ENCODE results near the gene TNFSF12.

The TNFSF12 gene

GRCh38 chr17:7569571-7569970 is 20.7 kb downstream of the TNFSF12 start:
- H3K9me3 ChIP-seq (ENCODE audit: control insufficient read depth in 2 of 2, low read length in 2 of 2), result no peaks in the 10 kb centered on the region
- no peaks in the 10 kb centered on the region for H3K27me3 ChIP-seq (ENCODE audit: control insufficient read depth in 2 of 2, insufficient read depth in 2 of 2, low read length in 2 of 2)
- H3K4me3 ChIP-seq (ENCODE audit: low read length in 2 of 2), result no peak overlapping the region
- H3K27ac ChIP-seq (ENCODE audit: low read depth in 2 of 2, low read length in 2 of 2), result no peak overlapping the region
- H3K4me1 ChIP-seq (ENCODE audit: control insufficient read depth in 2 of 2, insufficient read depth in 2 of 2, low read length in 2 of 2), result peaks cover 12 to 16% of the 10 kb centered on the region in 2 donors
- H3K9ac ChIP-seq (ENCODE audit: low read depth in 1 of 2, low read length in 2 of 2), result no peak overlapping the region
- peaks cover 37 to 38% of the 10 kb centered on the region in 2 donors for H3K36me3 ChIP-seq (ENCODE audit: control insufficient read depth in 2 of 2, insufficient read depth in 2 of 2, low read length in 2 of 2)

GRCh38 chr17:7570351-7570750 is 21.5 kb downstream of the TNFSF12 start:
- no peaks in the 10 kb centered on the region for H3K9me3 ChIP-seq (ENCODE audit: control insufficient read depth in 2 of 2, low read length in 2 of 2)
- no peak overlapping the region for H3K9ac ChIP-seq (ENCODE audit: low read depth in 1 of 2, low read length in 2 of 2)
- H3K4me3 ChIP-seq (ENCODE audit: low read length in 2 of 2), result no peak overlapping the region
- H3K4me1 ChIP-seq (ENCODE audit: control insufficient read depth in 2 of 2, insufficient read depth in 2 of 2, low read length in 2 of 2), result peaks cover 19 to 24% of the 10 kb centered on the region in 2 donors
- H3K27ac ChIP-seq (ENCODE audit: low read depth in 2 of 2, low read length in 2 of 2), result no peak overlapping the region
- H3K36me3 ChIP-seq (ENCODE audit: control insufficient read depth in 2 of 2, insufficient read depth in 2 of 2, low read length in 2 of 2), result peaks cover 37 to 42% of the 10 kb centered on the region in 2 donors
- H3K27me3 ChIP-seq (ENCODE audit: control insufficient read depth in 2 of 2, insufficient read depth in 2 of 2, low read length in 2 of 2), result no peaks in the 10 kb centered on the region

- Histone ChIP-seq H3K9ac (ENCODE audit: low read depth in 1 of 2, low read length in 2 of 2) (peak overlapping the region; percentile 65 to 92), H3K4me3 (ENCODE audit: low read length in 2 of 2) (peak overlapping the region; percentile 76 to 92), H3K27me3 (ENCODE audit: control insufficient read depth in 2 of 2, insufficient read depth in 2 of 2, low read length in 2 of 2) (no peaks in the 10 kb centered on the region), H3K36me3 (ENCODE audit: control insufficient read depth in 2 of 2, insufficient read depth in 2 of 2, low read length in 2 of 2) (peaks cover 52% of the 10 kb centered on the region in 2 donors), H3K27ac (ENCODE audit: low read depth in 2 of 2, low read length in 2 of 2) (peak overlapping the region; percentile 82 to 94), H3K9me3 (ENCODE audit: control insufficient read depth in 2 of 2, low read length in 2 of 2) (no peaks in the 10 kb centered on the region), H3K4me1 (ENCODE audit: control insufficient read depth in 2 of 2, insufficient read depth in 2 of 2, low read length in 2 of 2) (peaks cover 27 to 30% of the 10 kb centered on the region in 2 donors)
Measured at GRCh38 chr17:7572338-7572587, 23.4 kb downstream of the TNFSF12 start.

- Histone ChIP-seq H3K9me3 (ENCODE audit: control insufficient read depth in 2 of 2, low read length in 2 of 2) (no peaks in the 10 kb centered on the region), H3K27ac (ENCODE audit: low read depth in 2 of 2, low read length in 2 of 2) (peak overlapping the region; percentile 97 to 99), H3K4me1 (ENCODE audit: control insufficient read depth in 2 of 2, insufficient read depth in 2 of 2, low read length in 2 of 2) (peaks cover 27 to 30% of the 10 kb centered on the region in 2 donors), H3K36me3 (ENCODE audit: control insufficient read depth in 2 of 2, insufficient read depth in 2 of 2, low read length in 2 of 2) (peaks cover 57% of the 10 kb centered on the region in 2 donors), H3K27me3 (ENCODE audit: control insufficient read depth in 2 of 2, insufficient read depth in 2 of 2, low read length in 2 of 2) (no peaks in the 10 kb centered on the region), H3K9ac (ENCODE audit: low read depth in 1 of 2, low read length in 2 of 2) (peak overlapping the region; percentile 95 to 98), H3K4me3 (ENCODE audit: low read length in 2 of 2) (peak overlapping the region; percentile 83 to 86)
Measured at GRCh38 chr17:7572588-7573323, 23.9 kb downstream of the TNFSF12 start.

GRCh38 chr17:7573324-7574080 is 24.6 kb downstream of the TNFSF12 start:
- no peaks in the 10 kb centered on the region for H3K9me3 ChIP-seq (ENCODE audit: control insufficient read depth in 2 of 2, low read length in 2 of 2)
- peaks cover 26 to 30% of the 10 kb centered on the region in 2 donors for H3K4me1 ChIP-seq (ENCODE audit: control insufficient read depth in 2 of 2, insufficient read depth in 2 of 2, low read length in 2 of 2)
- H3K36me3 ChIP-seq (ENCODE audit: control insufficient read depth in 2 of 2, insufficient read depth in 2 of 2, low read length in 2 of 2), result peaks cover 62 to 63% of the 10 kb centered on the region in 2 donors

GRCh38 chr17:7574176-7574953 is 25.5 kb downstream of the TNFSF12 start:
- Histone ChIP-seq H3K9ac (ENCODE audit: low read depth in 1 of 2, low read length in 2 of 2) (peak overlapping the region; percentile 74 to 98), H3K4me3 (ENCODE audit: low read length in 2 of 2) (peak overlapping the region; percentile 83 to 86), H3K27ac (ENCODE audit: low read depth in 2 of 2, low read length in 2 of 2) (peak overlapping the region; percentile 97 to 99), H3K36me3 (ENCODE audit: control insufficient read depth in 2 of 2, insufficient read depth in 2 of 2, low read length in 2 of 2) (peaks cover 65 to 66% of the 10 kb centered on the region in 2 donors), H3K27me3 (ENCODE audit: control insufficient read depth in 2 of 2, insufficient read depth in 2 of 2, low read length in 2 of 2) (no peaks in the 10 kb centered on the region), H3K9me3 (ENCODE audit: control insufficient read depth in 2 of 2, low read length in 2 of 2) (no peaks in the 10 kb centered on the region), H3K4me1 (ENCODE audit: control insufficient read depth in 2 of 2, insufficient read depth in 2 of 2, low read length in 2 of 2) (peaks cover 29 to 36% of the 10 kb centered on the region in 2 donors)

More at GRCh38 chr17:7573324-7574080, 24.6 kb downstream of the TNFSF12 start:
- peak overlapping the region; percentile 97 to 99 for H3K27ac ChIP-seq (ENCODE audit: low read depth in 2 of 2, low read length in 2 of 2)
- peak overlapping the region; percentile 83 to 86 for H3K4me3 ChIP-seq (ENCODE audit: low read length in 2 of 2)
- H3K9ac ChIP-seq (ENCODE audit: low read depth in 1 of 2, low read length in 2 of 2), result peak overlapping the region; percentile 95 to 98
- no peaks in the 10 kb centered on the region for H3K27me3 ChIP-seq (ENCODE audit: control insufficient read depth in 2 of 2, insufficient read depth in 2 of 2, low read length in 2 of 2)

GRCh38 chr17:7575481-7575883 is 26.6 kb downstream of the TNFSF12 start:
- Histone ChIP-seq H3K9ac (ENCODE audit: low read depth in 1 of 2, low read length in 2 of 2) (peak overlapping the region in 1 of 2 donors; percentile 9), H3K9me3 (ENCODE audit: control insufficient read depth in 2 of 2, low read length in 2 of 2) (no peaks in the 10 kb centered on the region), H3K4me3 (ENCODE audit: low read length in 2 of 2) (no peak overlapping the region), H3K36me3 (ENCODE audit: control insufficient read depth in 2 of 2, insufficient read depth in 2 of 2, low read length in 2 of 2) (peaks cover 55 to 56% of the 10 kb centered on the region in 2 donors), H3K27ac (ENCODE audit: low read depth in 2 of 2, low read length in 2 of 2) (no peak overlapping the region), H3K27me3 (ENCODE audit: control insufficient read depth in 2 of 2, insufficient read depth in 2 of 2, low read length in 2 of 2) (no peaks in the 10 kb centered on the region), H3K4me1 (ENCODE audit: control insufficient read depth in 2 of 2, insufficient read depth in 2 of 2, low read length in 2 of 2) (peaks cover 40 to 47% of the 10 kb centered on the region in 2 donors)

GRCh38 chr17:7575959-7576358 is 27.1 kb downstream of the TNFSF12 start:
- Histone ChIP-seq H3K27ac (ENCODE audit: low read depth in 2 of 2, low read length in 2 of 2) (no peak overlapping the region), H3K9ac (ENCODE audit: low read depth in 1 of 2, low read length in 2 of 2) (no peak overlapping the region), H3K4me3 (ENCODE audit: low read length in 2 of 2) (no peak overlapping the region), H3K9me3 (ENCODE audit: control insufficient read depth in 2 of 2, low read length in 2 of 2) (no peaks in the 10 kb centered on the region), H3K27me3 (ENCODE audit: control insufficient read depth in 2 of 2, insufficient read depth in 2 of 2, low read length in 2 of 2) (no peaks in the 10 kb centered on the region), H3K4me1 (ENCODE audit: control insufficient read depth in 2 of 2, insufficient read depth in 2 of 2, low read length in 2 of 2) (peaks cover 41 to 51% of the 10 kb centered on the region in 2 donors), H3K36me3 (ENCODE audit: control insufficient read depth in 2 of 2, insufficient read depth in 2 of 2, low read length in 2 of 2) (peaks cover 52 to 54% of the 10 kb centered on the region in 2 donors)

- Histone ChIP-seq H3K27me3 (ENCODE audit: control insufficient read depth in 2 of 2, insufficient read depth in 2 of 2, low read length in 2 of 2) (no peaks in the 10 kb centered on the region), H3K4me1 (ENCODE audit: control insufficient read depth in 2 of 2, insufficient read depth in 2 of 2, low read length in 2 of 2) (peaks cover 41 to 51% of the 10 kb centered on the region in 2 donors), H3K27ac (ENCODE audit: low read depth in 2 of 2, low read length in 2 of 2) (no peak overlapping the region), H3K9ac (ENCODE audit: low read depth in 1 of 2, low read length in 2 of 2) (no peak overlapping the region), H3K4me3 (ENCODE audit: low read length in 2 of 2) (no peak overlapping the region), H3K36me3 (ENCODE audit: control insufficient read depth in 2 of 2, insufficient read depth in 2 of 2, low read length in 2 of 2) (peaks cover 50% of the 10 kb centered on the region in 2 donors), H3K9me3 (ENCODE audit: control insufficient read depth in 2 of 2, low read length in 2 of 2) (no peaks in the 10 kb centered on the region)
Measured at GRCh38 chr17:7576432-7576937, 27.6 kb downstream of the TNFSF12 start.

Measured in mucosa of rectum (tissue), 2 donors.